Right atrium auricular region (tissue), 2 donors: ENCODE data around the gene FGG. TPM values are rescaled to one million over a fixed set of nuclear protein-coding genes. Genes with fewer than 3 reads are reported as not detected.
A peak's percentile ranks its signal among the peaks of the same experiment; 100 is the strongest.

ENCODE experiments used
- DNase-seq: peaks from one replicate; pipeline ENCODE4 v3.0.0-alpha.2; 2019; ENCODE audit warnings: low spot score
- H3K27ac ChIP-seq, 2 donors: fragments of 200-600 bp; sonication (generic); 1 replicate in 1 of 2; 2 replicates in 1 of 2; pipeline ENCODE4 v1.5.1; 2016 to 2019
- H3K27me3 ChIP-seq, 2 donors: fragments of 200-600 bp; sonication (generic); one replicate each; pipeline versions ENCODE4 v1.5.1 to v1.6.0; 2017 to 2019
- H3K36me3 ChIP-seq: fragments of 200-600 bp; sonication (generic); one replicate; pipeline ENCODE4 v1.5.1; 2016
- H3K4me1 ChIP-seq, 2 donors: fragments of 200-600 bp; sonication (generic); one replicate each; pipeline versions ENCODE4 v1.5.1 to v1.6.0; 2017 to 2019
- H3K4me3 ChIP-seq, 2 donors: fragments of 200-600 bp; sonication (generic); 1 replicate in 1 of 2; 2 replicates in 1 of 2; pipeline ENCODE4 v1.5.1; 2017 to 2019; ENCODE audit warnings: mild to moderate bottlenecking in 1 of 2, moderate library complexity in 1 of 2
- H3K9me3 ChIP-seq, 2 donors: fragments of 200-600 bp; sonication (generic); one replicate each; pipeline ENCODE4 v1.5.1; 2019
- CTCF ChIP-seq, 2 donors: fragments of 200-600 bp; sonication (generic); IDR thresholded peaks; one replicate each; pipeline ENCODE4 v1.5.1; 2019; ENCODE audit warnings: antibody characterized with exemption in 2 of 2
- total RNA-seq, 2 donors: library from RNA; depleted of rRNA; stranded (reverse); fragments of >200 nt; gene quantifications; one replicate each; pipeline ENCODE4 v1.1.0, GENCODE V29; 2016

The FGG gene
- total RNA-seq, 2 donors from 2014 or later = not detected

GRCh38 chr4:154625971-154626370 lies 13.5 kb upstream of the FGG start:
- Histone ChIP-seq H3K36me3 (no peaks in the 10 kb centered on the region), H3K9me3 (no peaks in the 10 kb centered on the region), H3K4me1 (peaks cover 0 to 8% of the 10 kb centered on the region in 2 donors), H3K27me3 (no peaks in the 10 kb centered on the region), H3K27ac (no peak overlapping the region), H3K4me3 (no peak overlapping the region)
- no peak for TF ChIP-seq CTCF (IDR thresholded peaks at IDR 0.05)
- no peak for DNase-seq

GRCh38 chr4:154623995-154624394 lies 11.5 kb upstream of the FGG start:
- H3K36me3 ChIP-seq = no peaks in the 10 kb centered on the region
- no peak for TF ChIP-seq CTCF (IDR thresholded peaks at IDR 0.05)

GRCh38 chr4:154623436-154623835 lies 11.0 kb upstream of the FGG start:
- no peaks in the 10 kb centered on the region for H3K9me3 ChIP-seq
- no peak overlapping the region for H3K4me3 ChIP-seq
- no peak overlapping the region for H3K27ac ChIP-seq
- TF ChIP-seq CTCF (IDR thresholded peaks at IDR 0.05) = no peak
- no peaks in the 10 kb centered on the region for H3K27me3 ChIP-seq
- peaks cover 0 to 8% of the 10 kb centered on the region in 2 donors for H3K4me1 ChIP-seq
- no peak for DNase-seq
- no peaks in the 10 kb centered on the region for H3K36me3 ChIP-seq

More at GRCh38 chr4:154623995-154624394, 11.5 kb upstream of the FGG start:
- Histone ChIP-seq H3K9me3 (no peaks in the 10 kb centered on the region), H3K27me3 (no peaks in the 10 kb centered on the region), H3K27ac (no peak overlapping the region), H3K4me3 (no peak overlapping the region), H3K4me1 (peaks cover 0 to 8% of the 10 kb centered on the region in 2 donors)
- DNase-seq = no peak

GRCh38 chr4:154622598-154622997 lies 10.1 kb upstream of the FGG start:
- Histone ChIP-seq H3K9me3 (no peaks in the 10 kb centered on the region), H3K27ac (no peak overlapping the region), H3K36me3 (no peaks in the 10 kb centered on the region), H3K4me1 (peaks cover 0 to 8% of the 10 kb centered on the region in 2 donors), H3K4me3 (no peak overlapping the region), H3K27me3 (no peaks in the 10 kb centered on the region)
- peak in 1 of 2 donors; percentile 51 for TF ChIP-seq CTCF (IDR thresholded peaks at IDR 0.05)
- no peak for DNase-seq

GRCh38 chr4:154620111-154620510 lies 7.7 kb upstream of the FGG start:
- no peak for TF ChIP-seq CTCF (IDR thresholded peaks at IDR 0.05)
- Histone ChIP-seq H3K27me3 (no peaks in the 10 kb centered on the region), H3K4me3 (no peak overlapping the region), H3K27ac (no peak overlapping the region), H3K4me1 (no peaks in the 10 kb centered on the region), H3K36me3 (no peaks in the 10 kb centered on the region), H3K9me3 (no peaks in the 10 kb centered on the region)
- no peak for DNase-seq

- no peaks in the 10 kb centered on the region for H3K27me3 ChIP-seq
Measured at GRCh38 chr4:154618708-154619315, 6.4 kb upstream of the FGG start.

More at GRCh38 chr4:154618708-154619315, 6.4 kb upstream of the FGG start:
- H3K4me1 ChIP-seq = no peaks in the 10 kb centered on the region
- TF ChIP-seq CTCF (IDR thresholded peaks at IDR 0.05) = peak in 1 of 2 donors; percentile 63
- DNase-seq = no peak
- no peaks in the 10 kb centered on the region for H3K9me3 ChIP-seq
- H3K36me3 ChIP-seq = no peaks in the 10 kb centered on the region
- H3K27ac ChIP-seq = no peak overlapping the region
- no peak overlapping the region for H3K4me3 ChIP-seq
